ENCODE measurements around the gene CD6. TPM values are rescaled to one million over a fixed set of nuclear protein-coding genes. Genes with fewer than 3 reads are reported as not detected.
A peak's percentile ranks its signal among the peaks of the same experiment; 100 is the strongest.

CD6 gene
- polyA plus RNA-seq, 1 donor, result 1.5 TPM

- DNase-seq, result no peak
Measured at GRCh38 chr11:60985991-60986915, 14.8 kb downstream of the CD6 start.

GRCh38 chr11:60987577-60988277 lies 16.2 kb downstream of the CD6 start:
- DNase-seq, result no peak

GRCh38 chr11:60988658-60989057 lies 17.2 kb downstream of the CD6 start:
- no peak for DNase-seq

DNA sequence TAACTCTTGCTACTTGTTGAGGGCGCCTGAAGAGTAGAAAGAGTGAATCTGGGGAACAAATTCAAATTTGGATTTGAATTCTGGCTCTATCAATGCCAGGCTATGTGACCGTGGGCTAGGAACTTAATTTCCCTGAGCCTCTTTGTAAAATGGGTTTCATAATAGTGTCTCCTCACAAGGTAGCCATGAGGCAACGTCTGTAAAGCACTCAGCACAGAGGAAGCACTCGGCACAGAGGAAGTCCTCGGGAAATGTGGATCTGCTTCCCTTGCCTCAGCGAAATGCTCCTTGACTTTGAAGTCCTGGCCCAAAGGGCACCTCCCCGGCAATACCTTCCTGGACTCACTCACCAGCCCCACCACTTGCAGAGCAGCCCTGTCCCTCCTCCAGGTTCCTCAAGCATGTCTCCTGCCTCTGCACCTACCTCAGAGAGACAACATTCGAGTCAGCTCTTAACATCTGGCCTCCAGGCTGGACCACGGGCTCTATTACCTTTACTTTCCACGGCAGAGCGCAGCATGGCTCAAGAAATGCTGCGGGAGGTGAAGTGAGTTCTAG lies 17.7 kb downstream of the CD6 start:
- DNase-seq, result no peak

DNA sequence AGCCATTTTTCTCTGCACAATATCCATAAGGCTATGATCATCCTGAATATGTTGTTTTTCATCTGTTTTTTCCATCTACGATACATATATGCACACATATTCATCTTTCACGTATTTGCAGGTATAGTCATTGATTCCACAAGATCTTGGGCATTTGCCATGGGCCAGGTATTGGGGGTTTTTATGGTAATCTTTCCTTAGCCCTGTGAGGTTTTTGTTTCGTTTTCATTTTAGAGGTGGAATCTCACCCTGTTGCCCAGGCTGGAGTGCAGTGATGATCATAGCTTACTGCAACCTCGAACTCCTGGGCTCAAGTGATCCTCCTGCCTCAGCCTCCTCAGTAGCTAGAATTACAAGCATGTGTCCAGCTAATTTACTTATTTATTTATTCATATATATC lies 20.0 kb downstream of the CD6 start:
- DNase-seq, result no peak

- DNase-seq, result peak; percentile 53
Measured at GRCh38 chr11:60992842-60993409, 21.4 kb downstream of the CD6 start.

DNA sequence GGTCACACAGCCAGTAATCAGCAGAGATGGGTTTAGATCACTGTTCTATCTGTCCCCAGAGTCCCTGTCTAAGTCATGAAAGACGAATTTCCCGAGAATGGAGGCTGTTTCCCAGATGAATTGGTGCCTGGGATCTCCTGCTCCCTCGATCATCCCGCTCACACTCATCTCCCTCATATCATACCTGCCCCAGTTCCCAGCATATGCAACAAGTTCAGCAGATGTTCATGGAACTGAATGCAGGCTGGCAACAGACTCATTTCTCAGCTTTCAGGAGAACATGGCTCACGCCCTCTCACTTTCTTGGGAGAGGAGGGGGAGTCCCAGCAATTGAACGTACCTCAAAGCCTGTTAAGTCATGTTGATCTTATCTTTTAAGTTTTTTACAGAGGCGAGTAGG lies 22.1 kb downstream of the CD6 start:
- no peak for DNase-seq

GRCh38 chr11:60994541-60995080 lies 23.1 kb downstream of the CD6 start:
- no peak for DNase-seq

DNA sequence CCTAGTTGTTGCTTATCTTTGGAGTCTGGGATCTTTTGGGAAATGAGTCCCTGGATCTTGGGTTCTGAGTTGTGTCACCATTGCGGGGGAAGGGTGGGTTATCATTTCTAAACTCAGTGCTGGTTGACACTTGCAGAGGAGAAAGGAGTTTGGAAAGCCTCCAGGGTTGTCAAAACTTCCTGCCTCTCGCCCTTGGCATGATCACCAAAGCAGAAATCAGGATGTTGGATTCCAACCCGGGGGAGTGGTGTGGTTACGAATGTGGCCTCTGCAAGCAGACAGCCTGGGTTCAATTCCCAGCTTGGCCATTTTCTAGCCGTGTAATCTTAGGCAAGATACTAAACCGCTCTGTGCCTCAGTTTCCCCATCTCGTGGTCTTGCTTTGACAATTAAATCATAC lies 24.3 kb downstream of the CD6 start:
- no peak for DNase-seq

DNA sequence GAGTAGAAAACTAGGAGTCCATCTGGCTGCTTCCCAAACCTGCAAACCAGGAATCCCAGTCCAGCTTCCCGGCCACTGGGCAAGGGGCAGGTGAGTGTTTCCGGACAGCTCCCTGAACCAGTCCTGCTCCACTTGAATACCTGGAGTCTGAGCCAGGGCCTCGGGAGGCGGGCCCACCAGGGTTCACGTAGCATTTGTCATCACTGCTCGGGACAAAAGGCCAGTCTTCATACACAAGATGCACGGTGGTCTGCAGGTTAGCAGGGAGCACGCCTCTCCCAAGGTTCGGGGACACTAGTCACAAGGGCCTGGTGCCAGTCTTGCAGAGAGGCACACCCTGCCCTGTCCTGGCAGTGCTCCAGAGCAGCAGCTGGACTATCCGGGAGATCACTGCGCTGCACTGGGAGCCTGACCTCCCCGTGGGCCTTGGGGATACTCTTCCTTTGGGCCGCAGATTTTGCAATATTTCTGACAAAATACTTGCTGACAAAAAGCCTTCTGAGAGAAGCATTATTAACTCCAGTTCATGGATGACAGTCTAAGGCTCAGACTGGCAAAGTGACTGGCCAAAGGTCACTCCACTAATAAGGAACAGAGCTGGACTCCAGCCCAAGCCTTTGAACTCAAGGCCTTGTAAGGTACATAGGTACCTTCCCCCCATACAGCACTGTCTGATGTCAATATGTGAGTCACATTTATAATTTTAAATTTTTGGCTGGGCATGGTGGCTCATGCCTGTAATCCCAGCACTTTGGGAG lies 25.1 kb downstream of the CD6 start:
- no peak for DNase-seq

- DNase-seq, result no peak
Measured at GRCh38 chr11:61000426-61000825, 28.9 kb downstream of the CD6 start.

- DNase-seq, result no peak
Measured at GRCh38 chr11:61001931-61002330, 30.5 kb downstream of the CD6 start.

- no peak for DNase-seq
Measured at GRCh38 chr11:61002598-61002997, 31.1 kb downstream of the CD6 start.

- DNase-seq, result no peak
Measured at GRCh38 chr11:61004180-61004611, 32.7 kb downstream of the CD6 start.

GRCh38 chr11:61004761-61005181 lies 33.3 kb downstream of the CD6 start:
- no peak for DNase-seq

DNA sequence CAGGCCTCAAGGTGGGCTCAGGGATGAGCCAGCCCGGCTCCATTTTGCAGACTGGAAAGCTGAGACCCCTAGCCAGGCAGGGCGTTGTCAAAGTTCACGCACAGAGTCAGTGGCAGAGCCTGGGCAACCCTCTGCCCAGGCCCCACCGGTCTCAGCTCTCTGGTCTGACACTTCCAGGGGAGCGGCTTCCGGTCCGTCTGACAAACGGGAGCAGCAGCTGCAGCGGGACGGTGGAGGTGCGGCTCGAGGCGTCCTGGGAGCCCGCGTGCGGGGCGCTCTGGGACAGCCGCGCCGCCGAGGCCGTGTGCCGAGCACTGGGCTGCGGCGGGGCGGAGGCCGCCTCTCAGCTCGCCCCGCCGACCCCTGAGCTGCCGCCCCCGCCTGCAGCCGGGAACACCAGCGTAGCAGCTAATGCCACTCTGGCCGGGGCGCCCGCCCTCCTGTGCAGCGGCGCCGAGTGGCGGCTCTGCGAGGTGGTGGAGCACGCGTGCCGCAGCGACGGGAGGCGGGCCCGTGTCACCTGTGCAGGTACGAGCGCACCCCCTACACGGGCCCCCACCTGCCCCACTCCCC lies 36.0 kb downstream of the CD6 start:
- no peak for DNase-seq

DNA sequence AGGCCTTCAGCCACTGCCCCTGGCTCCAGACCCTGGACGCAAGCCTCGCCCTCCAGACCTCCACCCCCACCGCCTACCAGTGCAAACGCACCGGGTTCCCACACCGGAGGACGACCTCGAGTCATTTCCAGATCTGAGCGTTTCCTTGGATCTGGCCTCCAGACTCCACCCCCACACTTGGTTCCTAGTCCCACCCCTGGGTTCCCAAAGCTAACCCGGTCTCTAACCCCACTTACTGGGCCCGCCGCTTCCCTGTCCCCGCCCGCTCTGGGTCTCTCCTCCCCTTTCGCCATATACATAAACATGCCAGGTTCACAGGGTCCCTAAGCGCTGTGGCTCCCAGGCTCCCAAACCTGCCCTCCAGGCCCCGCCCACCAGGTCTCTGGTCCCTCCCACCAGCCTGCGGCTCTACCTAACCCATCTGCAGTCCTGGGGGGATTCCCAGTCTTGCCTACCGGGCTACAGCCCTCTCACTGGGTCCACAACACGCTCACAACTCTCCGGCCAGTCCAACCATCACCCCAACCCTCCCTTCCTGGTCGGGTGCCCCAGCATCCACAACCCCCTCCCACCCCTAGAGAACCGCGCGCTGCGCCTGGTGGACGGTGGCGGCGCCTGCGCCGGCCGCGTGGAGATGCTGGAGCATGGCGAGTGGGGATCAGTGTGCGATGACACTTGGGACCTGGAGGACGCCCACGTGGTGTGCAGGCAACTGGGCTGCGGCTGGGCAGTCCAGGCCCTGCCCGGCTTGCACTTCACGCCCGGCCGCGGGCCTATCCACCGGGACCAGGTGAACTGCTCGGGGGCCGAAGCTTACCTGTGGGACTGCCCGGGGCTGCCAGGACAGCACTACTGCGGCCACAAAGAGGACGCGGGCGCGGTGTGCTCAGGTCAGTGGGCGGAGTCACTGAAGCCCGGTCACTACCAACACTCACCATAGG lies 36.7 kb downstream of the CD6 start:
- no peak for DNase-seq

DNA sequence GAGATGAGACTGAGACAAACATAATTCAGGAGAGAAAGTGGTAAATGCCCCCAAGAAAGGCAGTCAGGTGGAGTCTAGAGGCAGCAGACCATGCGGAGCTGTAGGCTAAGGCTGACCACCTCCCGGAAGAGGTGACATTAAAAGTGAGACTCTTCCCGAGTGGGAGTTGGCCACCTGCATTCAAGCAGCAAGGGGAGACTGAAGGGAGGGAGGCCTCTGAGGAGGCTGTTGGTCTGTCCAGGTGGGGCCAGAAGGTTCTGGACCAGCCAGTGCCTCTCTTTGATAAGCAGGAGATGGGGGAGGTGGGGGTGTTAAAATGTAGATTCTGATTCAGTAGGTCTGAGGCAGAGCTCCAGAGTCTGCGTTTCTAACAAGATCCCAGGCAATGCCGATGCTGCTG lies 37.5 kb downstream of the CD6 start:
- DNase-seq, result no peak

DNA sequence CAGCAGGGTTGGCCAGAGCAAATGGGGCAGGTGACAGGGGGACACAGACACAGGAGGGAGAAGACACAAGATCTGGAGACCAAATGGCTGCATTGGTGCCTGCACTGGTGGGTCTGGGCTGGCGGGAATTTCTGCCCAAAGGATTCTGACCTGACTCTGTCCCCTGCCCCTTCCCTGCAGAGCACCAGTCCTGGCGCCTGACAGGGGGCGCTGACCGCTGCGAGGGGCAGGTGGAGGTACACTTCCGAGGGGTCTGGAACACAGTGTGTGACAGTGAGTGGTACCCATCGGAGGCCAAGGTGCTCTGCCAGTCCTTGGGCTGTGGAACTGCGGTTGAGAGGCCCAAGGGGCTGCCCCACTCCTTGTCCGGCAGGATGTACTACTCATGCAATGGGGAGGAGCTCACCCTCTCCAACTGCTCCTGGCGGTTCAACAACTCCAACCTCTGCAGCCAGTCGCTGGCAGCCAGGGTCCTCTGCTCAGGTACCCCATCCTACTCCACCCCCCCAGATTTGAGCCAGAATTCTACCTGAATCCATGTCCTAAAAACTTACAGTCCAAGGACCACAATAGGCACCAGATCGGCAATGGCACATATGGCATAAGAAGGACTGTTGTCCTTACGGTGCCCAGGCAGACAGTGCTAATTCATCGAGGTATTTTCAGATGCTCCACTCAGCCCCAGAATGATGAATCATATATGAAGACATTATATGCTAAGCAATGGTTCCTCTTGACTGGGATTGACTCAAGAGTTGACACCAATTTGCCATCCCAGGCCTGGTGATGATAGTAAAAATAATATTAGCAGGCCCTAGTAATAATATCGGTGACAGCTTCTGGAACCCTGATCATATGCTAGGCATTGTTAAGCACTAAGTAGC lies 38.2 kb downstream of the CD6 start:
- DNase-seq, result no peak
